Measurements from ENCODE around the gene DLX6.
A peak's percentile ranks its signal among the peaks of the same experiment; 100 is the strongest.
"Not testable (repeated sequence)": the region's sequence is repeated elsewhere in the genome, so short reads cannot be mapped to it uniquely, and the experiment has no call there.

DLX6 gene

DNA sequence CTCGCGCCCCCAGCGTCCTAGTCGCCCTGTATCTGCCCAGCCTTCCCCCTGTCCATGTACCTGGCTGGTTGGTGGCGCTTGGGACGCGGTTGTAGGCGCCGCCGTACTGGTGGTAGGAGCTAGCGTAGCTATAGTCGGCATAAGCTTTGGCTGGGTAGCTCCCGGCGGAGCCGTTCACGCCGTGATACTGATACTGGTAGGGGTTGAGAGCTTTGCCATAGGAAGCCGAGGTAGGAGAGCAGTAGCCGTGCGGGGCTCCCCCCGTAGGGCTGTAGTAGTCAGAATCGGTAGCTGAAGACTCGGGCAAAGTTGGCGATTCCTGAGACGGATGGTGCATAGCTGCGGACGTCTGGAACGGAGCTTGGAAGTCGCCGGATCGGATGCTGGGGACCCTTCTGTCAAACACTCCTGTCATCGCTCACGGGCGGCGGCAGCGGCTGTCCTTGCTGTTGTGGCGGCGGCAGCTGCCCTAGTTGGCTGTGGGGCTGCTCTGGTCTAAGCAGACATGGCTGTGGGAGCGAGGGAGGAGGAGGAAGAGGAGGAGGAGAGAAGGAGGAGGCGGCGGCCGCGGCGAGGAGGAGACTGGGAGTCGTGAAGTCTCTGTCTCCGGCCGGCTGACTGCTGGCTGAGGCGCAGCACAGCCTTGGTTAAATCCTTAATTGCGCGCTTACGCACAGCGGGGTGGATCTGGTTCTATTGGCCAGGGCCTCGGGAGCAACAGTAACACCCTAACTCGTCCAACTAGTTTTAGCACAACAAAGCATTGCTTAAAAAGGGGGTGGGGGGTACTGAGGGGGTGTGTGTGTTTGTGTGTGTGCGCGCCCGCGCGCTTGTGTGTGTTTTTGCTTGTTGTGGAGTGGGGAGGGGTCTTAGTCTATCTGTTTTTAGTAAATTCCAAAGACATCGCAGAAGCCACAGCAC is 19.1 kb downstream of the DLX6 start, which contains the start of gene DLX5:
TSS of gene DLX5 (minus strand) at position 623 of the 921 bp plus-strand sequence. CDS start at position 415, 208 bp downstream.
- no peak for DNase-seq (ENCODE audit: low spot score)

DNA sequence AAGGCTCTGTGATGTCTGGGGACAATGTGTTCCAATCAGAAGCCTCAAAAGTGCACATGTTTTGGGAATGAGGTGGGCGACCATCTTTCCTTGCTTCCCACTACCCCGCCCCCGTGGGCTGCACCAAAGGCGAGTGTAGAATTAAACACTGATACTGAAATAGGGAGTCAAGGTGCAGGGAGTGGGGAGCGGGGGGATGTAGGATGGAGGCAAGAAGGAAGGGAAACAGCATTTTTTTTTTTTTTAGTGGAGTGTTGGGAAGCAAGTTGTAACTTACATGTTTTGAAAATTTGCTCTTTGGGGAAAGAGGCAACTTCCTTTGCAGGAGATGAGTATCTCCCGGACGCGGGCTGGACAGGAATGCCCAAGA is 19.8 kb downstream of the DLX6 start:
- no peak for DNase-seq (ENCODE audit: low spot score)

DNA sequence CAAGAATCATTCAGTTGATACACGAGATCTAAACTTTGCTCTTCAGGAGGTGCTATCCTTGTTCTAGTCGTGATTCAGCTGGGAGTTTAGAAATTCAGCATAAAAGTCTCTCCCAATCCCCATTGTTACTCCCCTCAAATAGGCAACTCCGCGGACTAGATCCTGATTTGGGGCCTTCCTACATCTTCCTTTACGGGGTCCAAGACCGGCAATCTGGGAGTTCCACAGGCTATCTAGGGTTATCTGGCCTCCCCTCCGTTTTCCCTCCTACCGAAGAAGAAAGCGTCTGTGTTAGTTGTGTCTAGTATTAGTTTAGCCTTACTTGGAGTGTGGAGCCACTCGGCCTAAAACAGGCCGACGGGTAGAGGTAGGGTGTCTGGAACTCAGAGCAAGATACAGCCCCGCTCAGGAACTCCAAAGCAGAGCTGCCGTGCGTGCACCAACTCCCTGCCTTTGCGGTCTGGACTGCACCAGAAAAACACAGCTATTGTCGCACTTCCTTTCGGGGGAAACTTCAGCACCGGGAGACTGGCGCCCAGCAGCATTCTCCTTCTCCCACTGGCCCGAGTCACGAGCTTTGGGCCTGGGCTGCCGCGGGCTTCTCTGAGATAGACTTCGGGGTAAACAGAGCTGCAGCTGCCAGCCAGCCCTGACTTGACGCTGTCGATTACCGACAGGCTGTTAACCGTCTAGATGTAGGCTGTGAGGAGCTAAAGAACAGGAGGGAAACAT is 20.8 kb downstream of the DLX6 start:
- DNase-seq (ENCODE audit: low spot score), result peak; percentile 33

DNA sequence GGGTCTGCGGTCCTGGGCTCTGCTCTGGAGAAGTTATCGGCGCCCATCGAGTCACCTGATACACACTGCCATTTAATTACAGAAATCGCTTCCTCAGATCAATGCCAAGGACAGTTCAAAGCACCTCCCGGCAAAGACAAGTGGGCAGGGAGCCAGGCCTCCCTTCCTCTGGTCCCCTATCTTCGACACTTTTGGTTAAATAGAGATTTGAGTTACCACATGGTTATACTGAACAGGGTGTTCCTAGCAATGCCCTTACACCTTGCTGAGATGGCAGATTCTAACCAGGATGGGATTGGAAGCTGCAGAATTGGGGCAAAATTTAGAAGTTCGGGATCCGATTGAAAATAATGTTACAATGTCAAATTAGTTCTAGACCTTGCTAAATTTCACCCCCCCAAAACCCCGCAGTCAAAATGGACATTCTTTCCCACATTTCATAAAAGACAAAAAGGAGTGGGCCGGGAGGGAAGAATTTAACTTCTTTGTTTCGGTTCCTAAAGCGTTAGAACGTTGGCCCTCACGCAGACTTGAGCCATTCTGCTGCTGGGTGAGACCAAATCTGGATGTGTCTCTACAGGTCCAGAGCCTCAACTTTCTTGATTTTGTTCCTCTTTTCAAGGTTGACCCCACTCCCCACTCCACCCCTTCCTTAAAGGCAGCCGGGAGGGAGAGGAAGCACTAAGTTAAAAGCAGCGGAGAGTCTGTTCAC is 21.5 kb downstream of the DLX6 start:
- DNase-seq (ENCODE audit: low spot score), result no peak

DNA sequence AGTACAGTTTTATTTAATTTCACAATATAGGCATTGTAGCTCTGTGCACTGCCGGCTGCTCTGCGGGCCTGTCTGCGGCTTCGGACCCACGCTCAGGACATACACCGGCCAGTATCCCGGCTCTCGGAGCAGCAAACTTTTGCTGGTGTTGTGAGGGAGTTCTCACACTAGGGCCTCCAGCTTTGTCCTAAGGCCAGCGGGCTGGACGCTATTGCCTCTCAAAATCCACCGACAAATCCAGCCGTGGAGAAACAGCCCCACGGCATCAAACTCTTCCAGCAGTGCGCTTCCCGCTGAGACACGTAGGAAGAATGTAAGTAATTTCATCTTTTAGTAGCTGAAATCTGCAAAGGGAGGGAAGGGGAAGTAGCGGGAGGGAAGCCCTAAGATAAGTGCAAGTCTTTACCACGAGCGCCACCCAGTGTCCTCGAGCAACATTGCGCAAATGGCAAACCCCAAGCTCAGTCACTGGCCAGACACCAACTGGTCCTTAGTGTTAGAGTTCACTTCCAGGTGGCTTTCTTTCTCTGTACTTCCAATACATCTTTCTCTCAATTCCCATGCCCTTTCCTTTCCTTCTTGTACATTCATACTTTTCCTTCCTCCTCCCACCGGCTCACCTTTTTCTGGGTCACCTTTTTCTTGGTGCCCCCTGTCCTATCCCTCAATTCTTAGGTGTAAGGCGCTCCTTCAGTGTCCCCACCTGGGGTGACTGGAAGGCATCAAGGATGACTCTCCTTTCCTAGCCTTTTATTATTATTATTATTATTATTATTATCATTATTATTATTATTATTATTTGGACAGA is 22.3 kb downstream of the DLX6 start:
- DNase-seq (ENCODE audit: low spot score), result peak; percentile 63

DNA sequence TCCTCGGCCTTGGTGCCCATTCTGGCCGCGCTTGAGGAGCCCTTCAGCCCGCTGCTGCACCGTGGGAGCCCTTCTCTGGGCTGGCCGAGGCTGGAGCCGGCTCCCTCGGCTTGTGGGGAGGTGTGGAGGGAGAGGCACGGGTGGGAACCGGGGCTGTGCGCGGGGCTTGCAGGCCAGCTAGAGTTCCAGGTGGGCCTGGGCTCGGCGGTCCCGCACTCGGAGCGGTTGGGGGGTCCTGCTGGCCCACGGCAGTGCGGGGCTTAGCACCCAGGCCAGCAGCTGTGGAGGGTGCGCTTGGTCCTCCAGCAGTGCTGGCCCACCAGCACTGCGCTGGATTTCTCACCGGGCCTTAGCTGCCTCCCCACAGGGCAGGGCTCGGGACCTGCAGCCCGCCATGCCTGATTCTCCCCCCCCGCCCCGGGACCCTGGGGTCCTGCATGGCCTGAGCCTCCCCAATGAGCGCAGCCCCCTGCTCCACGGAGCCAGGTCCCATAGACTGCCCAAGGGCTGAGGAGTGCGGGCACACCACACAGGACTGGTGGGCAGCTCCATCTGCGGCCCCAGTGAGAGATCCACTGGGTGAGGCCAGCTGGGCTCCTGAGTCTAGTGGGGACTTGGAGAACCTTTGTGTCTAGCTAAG is 29.0 kb downstream of the DLX6 start:
- not testable (repeated sequence) for DNase-seq (ENCODE audit: low spot score)

DNA sequence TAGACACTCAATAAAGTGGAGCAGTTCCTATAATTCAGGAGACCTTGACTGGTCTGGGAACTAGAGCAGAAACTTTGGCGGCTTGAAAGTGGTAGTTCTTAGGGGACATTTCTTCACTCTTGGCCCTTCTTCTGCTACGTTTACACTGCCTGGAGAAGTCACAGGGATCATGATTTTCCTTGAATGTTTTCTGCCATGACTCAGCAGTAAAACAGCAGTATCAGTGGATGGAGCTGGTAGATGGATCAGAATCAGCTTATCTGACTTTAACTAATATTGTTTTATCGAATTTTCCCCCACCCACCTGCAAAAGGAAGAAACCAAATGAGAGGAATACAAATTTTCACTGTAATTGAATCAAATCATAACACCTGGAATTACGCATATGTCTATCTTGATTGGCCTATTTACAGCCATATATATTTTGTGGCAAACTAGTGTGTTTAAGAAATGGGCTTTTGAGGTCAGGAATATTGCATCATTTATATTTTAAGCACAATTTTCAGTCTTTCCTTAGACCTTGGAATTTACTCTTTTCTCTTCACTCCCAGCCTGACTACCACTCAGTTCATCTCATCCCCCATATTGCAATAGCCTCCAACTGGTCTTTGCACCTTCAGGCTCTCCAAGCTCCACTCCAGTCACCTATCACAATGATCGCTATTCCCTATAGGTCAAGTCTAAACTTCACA is 34.2 kb downstream of the DLX6 start:
- DNase-seq (ENCODE audit: low spot score), result no peak

DNA sequence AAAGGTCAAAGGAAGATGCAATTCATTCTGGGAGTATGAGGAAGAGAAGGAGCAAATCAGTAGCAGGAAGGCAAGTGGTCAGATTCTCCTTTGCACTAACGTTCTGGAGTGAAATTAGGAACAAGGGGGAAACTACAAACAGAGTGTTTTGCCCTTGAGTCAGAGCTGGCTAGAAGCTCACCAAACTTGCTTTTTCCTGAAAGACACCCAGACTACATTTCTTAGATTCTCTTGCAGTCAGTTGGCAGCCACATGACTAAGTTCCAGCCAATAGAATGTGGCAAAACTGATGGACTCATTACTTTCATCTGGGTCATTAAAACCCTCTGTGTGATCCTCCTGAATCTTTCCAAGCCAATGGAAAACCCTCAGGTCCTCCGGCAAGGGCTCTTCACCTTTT is 37.9 kb downstream of the DLX6 start:
- no peak for DNase-seq (ENCODE audit: low spot score)

Measured in kidney capillary endothelial cell (primary cell).